WTC11 (cell line): Measurements from ENCODE around the gene FAM53B. TPM values are rescaled to one million over a fixed set of nuclear protein-coding genes. Genes with fewer than 3 reads are reported as not detected.

ENCODE experiments used
- ATAC-seq: fragments of 200-7000 bp; cut with Tn5 transposase; 2 replicates; pipeline ENCODE4 v1.10.0; 2021; ENCODE audit warnings: mild to moderate bottlenecking, moderate library complexity
- CTCF ChIA-PET: fragments of 300-600 bp; sonication (Branson Sonifier 250); formaldehyde crosslinking; loops from one replicate; lab custom pipeline; 2021; ENCODE audit warnings: antibody characterized with exemption; lab: Charles Lee
- POLR2A ChIA-PET: fragments of 350-600 bp; sonication (Branson Sonifier 250); formaldehyde crosslinking; loops from one replicate; lab custom pipeline; 2021; ENCODE audit warnings: antibody characterized with exemption; lab: Charles Lee
- DNase-seq: peaks from one replicate; pipeline ENCODE4 v3.0.0; 2021; ENCODE audit warnings: low spot score
- H3K27ac Mint-ChIP-seq: 2 replicates; pipeline ENCODE4 v1.8.0; 2021; ENCODE audit warnings: mixed read lengths
- H3K27me3 Mint-ChIP-seq: 2 replicates; pipeline ENCODE4 v1.8.0; 2021; ENCODE audit warnings: low read depth, mild to moderate bottlenecking, moderate library complexity, mixed read lengths
- H3K36me3 Mint-ChIP-seq: 2 replicates; pipeline ENCODE4 v1.8.0; 2021; ENCODE audit warnings: mixed read lengths
- H3K4me1 Mint-ChIP-seq: 2 replicates; pipeline ENCODE4 v1.8.0; 2022; ENCODE audit warnings: mixed read lengths
- H3K4me3 Mint-ChIP-seq: 2 replicates; pipeline ENCODE4 v1.8.0; 2021; ENCODE audit warnings: mild to moderate bottlenecking, moderate library complexity, mixed read lengths
- H3K9me3 Mint-ChIP-seq: 2 replicates; pipeline ENCODE4 v1.8.0; 2021; ENCODE audit warnings: mixed read lengths
- AR ChIP-seq: fragments of 250-450 bp; sonication (Bioruptor Pico); IDR thresholded peaks from 2 replicates; pipeline ENCODE4 v1.9.0; 2021; ENCODE audit warnings: mild to moderate bottlenecking
- ATF2 ChIP-seq: sonication (generic); formaldehyde crosslinking; IDR thresholded peaks from 2 replicates; pipeline ENCODE4 v1.8.1; 2022; ENCODE audit warnings: low read depth, missing genetic modification reagents, borderline replicate concordance
- ATF3 ChIP-seq: sonication (generic); formaldehyde crosslinking; conservative IDR thresholded peaks from 2 replicates; pipeline ENCODE4 v1.8.1; 2022; ENCODE audit warnings: mild to moderate bottlenecking, missing genetic modification reagents
- CTCF ChIP-seq: fragments of 200-600 bp; IDR thresholded peaks from 2 replicates; pipeline ENCODE4 v1.8.0; 2022; ENCODE audit warnings: antibody characterized with exemption
- E2F1 ChIP-seq: sonication (generic); formaldehyde crosslinking; IDR thresholded peaks from 2 replicates; pipeline ENCODE4 v1.8.0; 2022; ENCODE audit warnings: mild to moderate bottlenecking, missing genetic modification reagents
- E2F4 ChIP-seq: sonication (generic); formaldehyde crosslinking; IDR thresholded peaks from 2 replicates; pipeline ENCODE4 v1.8.1; 2022; ENCODE audit warnings: low read depth, mild to moderate bottlenecking, moderate library complexity, missing genetic modification reagents, borderline replicate concordance
- HMGXB4 ChIP-seq: sonication (generic); formaldehyde crosslinking; IDR thresholded peaks from 2 replicates; pipeline ENCODE4 v1.8.1; 2023; ENCODE audit warnings: mild to moderate bottlenecking, moderate library complexity, missing genetic modification reagents
- MLX ChIP-seq: sonication (generic); formaldehyde crosslinking; IDR thresholded peaks from 2 replicates; pipeline ENCODE4 v1.8.1; 2023; ENCODE audit warnings: mild to moderate bottlenecking, missing genetic modification reagents, moderate library complexity
- MYBL2 ChIP-seq: sonication (generic); formaldehyde crosslinking; IDR thresholded peaks from 2 replicates; pipeline ENCODE4 v1.8.1; 2023; ENCODE audit warnings: mild to moderate bottlenecking, moderate library complexity, missing genetic modification reagents
- SMAD3 ChIP-seq: sonication (generic); formaldehyde crosslinking; IDR thresholded peaks from 2 replicates; pipeline ENCODE4 v1.8.0; 2022; ENCODE audit warnings: missing genetic modification reagents, mild to moderate bottlenecking, borderline replicate concordance
- SOX15 ChIP-seq: fragments of 250-450 bp; sonication (Bioruptor Pico); IDR thresholded peaks from 2 replicates; pipeline ENCODE4 v1.9.0; 2021; ENCODE audit warnings: mild to moderate bottlenecking
- USF1 ChIP-seq: sonication (generic); formaldehyde crosslinking; IDR thresholded peaks from 2 replicates; pipeline ENCODE4 v1.8.0; 2022; ENCODE audit warnings: mild to moderate bottlenecking, missing genetic modification reagents
- ZBTB21 ChIP-seq: sonication (generic); formaldehyde crosslinking; IDR thresholded peaks from 2 replicates; pipeline ENCODE4 v1.8.1; 2023; ENCODE audit warnings: mild to moderate bottlenecking, missing genetic modification reagents, borderline replicate concordance
- ZNF219 ChIP-seq: sonication (generic); formaldehyde crosslinking; IDR thresholded peaks from 2 replicates; pipeline ENCODE4 v1.8.0; 2023; ENCODE audit warnings: missing genetic modification reagents, mild to moderate bottlenecking, borderline replicate concordance
- ZNF317 ChIP-seq: sonication (generic); formaldehyde crosslinking; IDR thresholded peaks from 2 replicates; pipeline ENCODE4 v1.8.1; 2023; ENCODE audit warnings: low read depth, mild to moderate bottlenecking, moderate library complexity, missing genetic modification reagents, borderline replicate concordance
- ZNF396 ChIP-seq: fragments of 250-450 bp; sonication (Bioruptor Pico); IDR thresholded peaks from 2 replicates; pipeline ENCODE4 v1.8.0; 2021; ENCODE audit warnings: mild to moderate bottlenecking, moderate library complexity, borderline replicate concordance
- ZNF532 ChIP-seq: fragments of 250-450 bp; sonication (Bioruptor Pico); IDR thresholded peaks from 2 replicates; pipeline ENCODE4 v1.9.0; 2021; ENCODE audit warnings: mild to moderate bottlenecking, borderline replicate concordance
- total RNA-seq: library from RNA; stranded (reverse); gene quantifications from 3 replicates; pipeline ENCODE4 v1.2.3, GENCODE V29; 2021

FAM53B gene
- total RNA-seq, 1 experiment from 2014 or later, result 21.3 TPM

GRCh38 chr10:124725791-124726190 lies 18.4 kb downstream of the FAM53B start:
- no peak overlapping the region for H3K27ac Mint-ChIP-seq
- CTCF ChIA-PET, result interaction anchor here (1.2 to 2.1 kb wide), 2 partner anchors 12 to 16 kb away, joined by 3 to 16 read pairs; no protein-coding TSS in a partner anchor
- TF ChIP-seq USF1 (CRISPR knock-in tag), result no peak
- TF ChIP-seq MLX (CRISPR knock-in tag), result no peak
- TF ChIP-seq MYBL2 (CRISPR knock-in tag), result no peak
- TF ChIP-seq ZNF219 (CRISPR knock-in tag), result no peak
- no peak for TF ChIP-seq HMGXB4 (CRISPR knock-in tag)
- TF ChIP-seq ZNF396, result no peak
- no peak for TF ChIP-seq AR (CRISPR knock-in tag)
- no peak for TF ChIP-seq E2F1
- no peak for TF ChIP-seq ATF3
- TF ChIP-seq SOX15, result no peak
- no peak for TF ChIP-seq ATF2 (CRISPR knock-in tag)
- TF ChIP-seq ZBTB21 (CRISPR knock-in tag), result no peak
- no peak for TF ChIP-seq ZNF317
- no peak for TF ChIP-seq SMAD3 (CRISPR knock-in tag)
- no peak for TF ChIP-seq ZNF532
- no peak for TF ChIP-seq E2F4
- TF ChIP-seq CTCF, result no peak

More at GRCh38 chr10:124725791-124726190, 18.4 kb downstream of the FAM53B start:
- Mint-ChIP-seq H3K4me1 (peaks cover 33% of the 10 kb centered on the region), H3K9me3 (no peaks in the 10 kb centered on the region), H3K27me3 (no peaks in the 10 kb centered on the region), H3K36me3 (peaks cover 8% of the 10 kb centered on the region; the same call in 1 of the 2 replicates), H3K4me3 (no peak overlapping the region)
- no peak for ATAC-seq
- no peak for DNase-seq
- POLR2A ChIA-PET, result no interaction called here
